ENCODE data around the gene PIK3CD. TPM values are rescaled to one million over a fixed set of nuclear protein-coding genes. Genes with fewer than 3 reads are reported as not detected.

Gene PIK3CD
- total RNA-seq: 1 to 10 TPM; 4.2 to 5.4 (median 5.0) TPM

DNA sequence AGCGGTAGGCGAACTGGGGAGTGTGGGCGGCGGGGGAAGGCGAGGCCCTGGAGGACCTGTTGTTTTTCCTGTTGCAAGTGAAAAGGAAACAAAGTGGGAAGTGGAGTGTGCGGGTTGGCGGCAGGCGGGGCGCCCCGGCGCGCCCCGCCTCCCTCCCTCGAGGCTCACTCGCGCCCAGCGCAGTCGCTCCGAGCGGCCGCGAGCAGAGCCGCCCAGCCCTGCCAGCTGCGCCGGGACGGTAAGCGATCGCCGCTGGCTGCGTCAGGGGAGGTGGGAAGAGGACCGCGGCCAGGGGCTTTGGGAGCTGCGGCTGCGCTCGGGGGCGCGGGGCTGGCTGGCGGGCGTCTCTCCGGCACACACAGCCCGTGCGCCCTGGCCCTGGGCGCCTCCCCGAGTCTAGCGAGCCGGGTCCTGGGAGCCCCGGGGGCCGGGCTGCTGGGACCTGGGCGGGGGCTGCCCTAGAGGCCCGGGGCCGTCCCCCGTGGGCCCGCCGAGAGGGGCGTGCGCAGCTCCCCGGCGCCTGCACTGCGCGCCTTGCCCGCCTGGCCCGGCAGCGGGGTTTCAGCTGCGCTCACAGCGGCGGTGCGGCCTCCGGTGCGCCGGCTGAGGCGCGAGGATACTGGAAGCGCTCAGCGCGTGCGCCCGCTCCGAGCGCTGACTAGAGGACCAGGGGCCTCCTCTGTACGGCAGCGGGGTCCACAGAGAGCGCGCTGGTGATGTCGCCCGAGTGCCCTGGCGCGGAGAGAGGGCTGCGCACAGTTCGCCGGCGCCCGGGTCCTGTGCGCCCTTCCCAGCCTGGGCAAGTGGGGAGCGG is at the start of gene PIK3CD:
Gene PIK3CD, plus strand, starts transcription at position 167 of the 814 bp plus-strand sequence. CDS start 58,725 bp downstream, outside the sequence.
- DNase-seq (ENCODE audit: low spot score in 2 of 2): no peak
- intact Hi-C loops (cut with DNase I; ENCODE audit: low total_unique reads): no loop called here

DNA sequence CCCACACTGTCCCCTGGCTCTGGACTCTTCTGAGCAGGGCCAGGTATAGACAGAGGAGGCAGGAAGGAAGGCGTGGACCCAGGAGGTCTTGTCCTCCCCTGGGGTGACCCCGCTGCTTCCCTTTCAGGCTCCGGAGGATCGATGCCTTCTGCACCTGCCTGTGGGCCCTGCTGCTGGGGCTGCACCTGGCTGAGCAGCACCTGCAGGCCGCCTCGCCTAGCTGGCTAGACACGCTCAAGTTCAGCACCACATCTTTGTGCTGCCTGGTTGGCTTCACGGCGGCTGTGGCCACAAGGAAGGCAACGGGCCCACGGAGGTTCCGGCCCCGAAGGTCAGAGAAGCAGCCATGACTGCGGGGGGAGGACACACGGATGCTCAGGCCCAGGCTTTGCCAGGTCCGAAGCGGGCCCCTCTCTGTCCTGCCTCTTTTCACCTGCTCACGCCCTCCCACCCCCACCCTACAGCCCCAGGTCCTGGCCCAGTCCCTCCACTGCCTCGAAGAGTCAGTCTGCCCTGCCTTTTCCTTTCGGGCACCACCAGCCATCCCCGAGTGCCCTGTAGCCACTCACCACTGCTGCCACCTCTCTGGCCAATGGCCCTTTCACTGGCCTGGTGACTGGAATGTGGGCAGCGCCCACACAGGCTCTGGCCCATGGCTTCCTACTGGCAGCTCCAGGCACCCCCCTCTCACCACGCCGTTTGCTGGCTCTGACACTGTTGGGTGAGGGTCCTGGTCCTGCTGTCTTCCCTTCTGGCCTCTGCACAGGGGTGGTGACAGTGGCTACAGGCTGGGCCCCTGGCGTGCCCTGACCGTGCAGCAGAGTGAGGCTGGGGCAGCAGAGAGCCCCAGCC is 49.4 kb upstream of the PIK3CD start:
- DNase-seq (ENCODE audit: low spot score in 2 of 2): no peak
- no peak overlapping the region for H3K4me3 ChIP-seq (ENCODE audit: low read depth, poor library complexity, severe bottlenecking)
- intact Hi-C loops (cut with DNase I; ENCODE audit: low total_unique reads): no loop called here
- TF ChIP-seq, protein P1, sequence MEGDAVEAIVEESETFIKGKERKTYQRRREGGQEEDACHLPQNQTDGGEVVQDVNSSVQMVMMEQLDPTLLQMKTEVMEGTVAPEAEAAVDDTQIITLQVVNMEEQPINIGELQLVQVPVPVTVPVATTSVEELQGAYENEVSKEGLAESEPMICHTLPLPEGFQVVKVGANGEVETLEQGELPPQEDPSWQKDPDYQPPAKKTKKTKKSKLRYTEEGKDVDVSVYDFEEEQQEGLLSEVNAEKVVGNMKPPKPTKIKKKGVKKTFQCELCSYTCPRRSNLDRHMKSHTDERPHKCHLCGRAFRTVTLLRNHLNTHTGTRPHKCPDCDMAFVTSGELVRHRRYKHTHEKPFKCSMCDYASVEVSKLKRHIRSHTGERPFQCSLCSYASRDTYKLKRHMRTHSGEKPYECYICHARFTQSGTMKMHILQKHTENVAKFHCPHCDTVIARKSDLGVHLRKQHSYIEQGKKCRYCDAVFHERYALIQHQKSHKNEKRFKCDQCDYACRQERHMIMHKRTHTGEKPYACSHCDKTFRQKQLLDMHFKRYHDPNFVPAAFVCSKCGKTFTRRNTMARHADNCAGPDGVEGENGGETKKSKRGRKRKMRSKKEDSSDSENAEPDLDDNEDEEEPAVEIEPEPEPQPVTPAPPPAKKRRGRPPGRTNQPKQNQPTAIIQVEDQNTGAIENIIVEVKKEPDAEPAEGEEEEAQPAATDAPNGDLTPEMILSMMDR (IDR thresholded peaks at IDR 0.05): no peak
- TF ChIP-seq POLR2A (IDR thresholded peaks at IDR 0.05): no peak
- WGBS, 2 donors: 93 to 95% methylated on average over 25 to 26 of the region's 26 CpGs

More for the DNA sequence above, at the start of gene PIK3CD:
- TF ChIP-seq POLR2A (IDR thresholded peaks at IDR 0.05): no peak
- TF ChIP-seq, protein P1 (IDR thresholded peaks at IDR 0.05): no peak
- peak within 1 kb of the TSS; percentile 48 for H3K4me3 ChIP-seq (ENCODE audit: low read depth, poor library complexity, severe bottlenecking)
- 0 to 1% methylated on average over 33 to 57 of the region's 94 CpGs for WGBS, 2 donors

DNA sequence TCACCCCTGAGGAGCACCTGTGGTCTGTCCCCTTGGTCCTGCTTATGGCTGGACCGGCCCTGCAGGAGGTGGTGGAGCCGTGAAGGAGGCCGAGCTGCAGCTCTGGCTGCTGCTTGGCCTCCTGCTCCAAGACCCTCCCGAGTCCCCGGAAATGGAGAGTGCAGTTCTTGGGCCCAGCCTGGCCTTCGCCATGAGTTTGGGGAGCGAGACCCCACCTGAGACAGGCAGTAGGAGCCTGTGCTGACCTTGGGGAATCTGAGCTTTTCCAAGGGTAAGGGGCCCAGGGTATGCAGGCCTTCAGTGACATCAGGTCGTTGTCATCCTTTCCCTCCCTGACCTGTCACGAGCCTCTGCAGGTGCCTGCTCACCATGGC is 48.8 kb upstream of the PIK3CD start:
- 92 to 94% methylated on average over 6 to 8 of the region's 9 CpGs for WGBS, 2 donors
- intact Hi-C loops (cut with DNase I; ENCODE audit: low total_unique reads): no loop called here

DNA sequence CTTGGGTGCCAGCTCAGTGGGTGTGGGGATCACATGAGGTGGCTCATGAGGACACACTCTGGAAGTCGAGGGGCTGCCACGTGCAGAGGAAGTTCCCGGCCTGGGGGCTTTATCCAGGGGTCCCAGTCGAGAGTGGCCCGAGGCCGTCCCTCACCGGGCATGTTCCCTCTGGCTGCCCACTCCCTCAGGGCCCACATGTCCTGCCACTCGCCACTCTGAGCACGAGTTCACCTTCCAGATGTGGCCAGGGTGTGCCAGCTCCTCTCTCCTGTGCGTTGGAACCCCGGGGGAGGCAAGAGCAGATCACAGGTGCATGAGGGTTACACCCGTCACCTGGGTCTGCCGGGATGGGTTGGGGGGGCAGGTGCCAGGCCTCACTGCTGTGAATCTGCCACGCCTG is 48.2 kb upstream of the PIK3CD start:
- H3K4me3 ChIP-seq (ENCODE audit: low read depth, poor library complexity, severe bottlenecking): no peak overlapping the region
- intact Hi-C loops (cut with DNase I; ENCODE audit: low total_unique reads): no loop called here
- TF ChIP-seq, protein P1 (IDR thresholded peaks at IDR 0.05): no peak
- WGBS, 2 donors: 77 to 95% methylated on average over 12 of the region's 14 CpGs
- DNase-seq (ENCODE audit: low spot score in 2 of 2): no peak

More for the DNA sequence above, 48.8 kb upstream of the PIK3CD start:
- TF ChIP-seq POLR2A (IDR thresholded peaks at IDR 0.05): no peak
- TF ChIP-seq, protein P1 (IDR thresholded peaks at IDR 0.05): no peak
- DNase-seq (ENCODE audit: low spot score in 2 of 2): no peak
- no peak overlapping the region for H3K4me3 ChIP-seq (ENCODE audit: low read depth, poor library complexity, severe bottlenecking)

DNA sequence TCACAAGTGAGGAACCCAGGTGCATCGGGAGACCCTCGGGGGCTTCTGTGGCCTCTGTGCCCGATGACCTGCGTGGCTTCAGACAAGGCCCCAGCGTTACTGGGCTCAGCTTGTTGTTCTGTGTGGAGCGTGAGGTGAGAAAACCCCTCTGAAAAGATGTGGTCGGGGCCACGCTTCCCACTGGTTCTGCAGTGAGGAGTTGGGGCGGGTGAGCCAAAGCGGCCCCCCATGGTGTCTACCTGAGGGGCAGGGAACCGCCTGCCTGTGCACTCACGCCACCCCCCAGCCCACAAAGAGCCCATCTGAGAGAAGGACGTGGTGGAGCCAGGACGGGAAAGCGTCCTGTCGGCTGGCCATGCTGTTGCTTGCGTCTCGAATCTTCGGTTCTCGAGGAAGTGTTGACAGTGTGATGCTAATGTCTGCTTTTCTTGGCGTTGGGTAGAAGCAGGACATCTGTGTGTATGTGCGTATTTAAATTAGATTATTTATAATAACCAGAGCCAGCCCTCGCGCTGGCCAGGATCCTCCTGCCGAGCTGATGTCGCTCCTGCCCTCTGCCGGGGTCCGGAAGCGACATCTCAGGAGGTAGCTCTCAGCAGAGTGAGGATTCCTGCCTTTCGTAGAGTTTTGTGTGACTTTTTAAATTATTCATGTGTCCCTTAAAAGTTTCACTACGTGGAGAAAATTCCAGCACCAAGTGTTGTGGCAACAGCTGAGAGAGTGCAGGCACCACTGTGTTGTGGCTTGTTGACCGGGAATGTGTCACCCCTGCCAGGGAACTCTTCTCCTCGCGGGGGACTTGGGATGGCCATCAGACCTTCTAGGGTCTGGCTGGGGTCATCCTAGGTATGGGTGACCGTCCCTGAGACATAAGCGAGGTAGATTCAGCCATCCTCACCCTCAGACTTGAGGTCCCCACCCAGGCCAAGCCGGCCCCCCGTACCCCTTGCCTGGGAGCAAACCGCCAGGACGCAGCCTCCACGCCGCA is 47.5 kb upstream of the PIK3CD start:
- H3K4me3 ChIP-seq (ENCODE audit: low read depth, poor library complexity, severe bottlenecking): no peak overlapping the region
- no peak for TF ChIP-seq POLR2A (IDR thresholded peaks at IDR 0.05)
- TF ChIP-seq, protein P1 (IDR thresholded peaks at IDR 0.05): no peak
- intact Hi-C loops (cut with DNase I; ENCODE audit: low total_unique reads): no loop called here
- WGBS, 2 donors: 92% methylated on average over 40 to 42 of the region's 42 CpGs
- DNase-seq (ENCODE audit: low spot score in 2 of 2): no peak
